Ectodermal cell (in vitro differentiated cells): ENCODE results near the gene SKI.
"Not testable (repeated sequence)": the region's sequence is repeated elsewhere in the genome, so short reads cannot be mapped to it uniquely, and the experiment has no call there.

ENCODE experiments used
- H3K27ac ChIP-seq: 2 replicates; pipeline ENCODE4 v1.7.0; 2013; ENCODE audit warnings: mild to moderate bottlenecking, low read depth, low read length; ENCODE audit not compliant: insufficient read depth, poor library complexity, severe bottlenecking
- H3K27me3 ChIP-seq: 2 replicates; pipeline ENCODE4 v1.7.0; 2013; ENCODE audit warnings: mild to moderate bottlenecking, low read length; ENCODE audit not compliant: insufficient read depth, control insufficient read depth, poor library complexity, severe bottlenecking
- H3K36me3 ChIP-seq: one replicate; pipeline ENCODE4 v1.7.0; 2013; ENCODE audit warnings: low read length; ENCODE audit not compliant: control insufficient read depth, insufficient read depth
- H3K4me1 ChIP-seq: one replicate; pipeline ENCODE4 v1.7.0; 2013; ENCODE audit warnings: low read length; ENCODE audit not compliant: control insufficient read depth, insufficient read depth
- H3K4me3 ChIP-seq: 2 replicates; pipeline ENCODE4 v1.7.0; 2013; ENCODE audit warnings: low read depth, low read length, control low read depth; ENCODE audit not compliant: insufficient read depth
- H3K9me3 ChIP-seq: 2 replicates; pipeline ENCODE4 v1.7.0; 2013; ENCODE audit warnings: mild to moderate bottlenecking, low read length, moderate library complexity; ENCODE audit not compliant: control insufficient read depth
- WGBS, 2 experiments: methylation state at CpG; one replicate each; pipeline ENCODE4 v1.1.7; 2013; ENCODE audit warnings: missing lambda C conversion rate in 2 of 2; 5-methylcytosine and 5-hydroxymethylcytosine counted together

Gene SKI

GRCh38 chr1:2253797-2254480 is 25.8 kb downstream of the SKI start:
- Histone ChIP-seq H3K9me3 (no peaks in the 10 kb centered on the region), H3K4me3 (no peak overlapping the region), H3K4me1 (peaks cover 26% of the 10 kb centered on the region), H3K36me3 (no peaks in the 10 kb centered on the region), H3K27me3 (no peaks in the 10 kb centered on the region), H3K27ac (no peak overlapping the region)
- 95 to 97% methylated on average over 23 of the region's 23 CpGs for WGBS, 2 experiments

GRCh38 chr1:2255047-2255419 is 26.9 kb downstream of the SKI start:
- H3K27me3 ChIP-seq, result no peaks in the 10 kb centered on the region
- no peak overlapping the region for H3K27ac ChIP-seq
- no peaks in the 10 kb centered on the region for H3K9me3 ChIP-seq
- no peaks in the 10 kb centered on the region for H3K36me3 ChIP-seq
- WGBS, 2 experiments, result 95 to 97% methylated on average over 6 of the region's 6 CpGs
- H3K4me3 ChIP-seq, result no peak overlapping the region
- peaks cover 25% of the 10 kb centered on the region for H3K4me1 ChIP-seq

- Histone ChIP-seq H3K4me1 (peaks cover 20% of the 10 kb centered on the region), H3K27me3 (no peaks in the 10 kb centered on the region), H3K4me3 (no peak overlapping the region), H3K9me3 (no peaks in the 10 kb centered on the region), H3K36me3 (no peaks in the 10 kb centered on the region), H3K27ac (peak overlapping the region; percentile 27)
- 93 to 96% methylated on average over 5 of the region's 5 CpGs for WGBS, 2 experiments
Measured at GRCh38 chr1:2255420-2256369, 27.6 kb downstream of the SKI start.

GRCh38 chr1:2256435-2257244 is 28.5 kb downstream of the SKI start:
- Histone ChIP-seq H3K4me3 (no peak overlapping the region), H3K27ac (peak overlapping the region; percentile 36), H3K36me3 (no peaks in the 10 kb centered on the region), H3K4me1 (peaks cover 10% of the 10 kb centered on the region), H3K9me3 (no peaks in the 10 kb centered on the region), H3K27me3 (no peaks in the 10 kb centered on the region)
- 94 to 95% methylated on average over 22 of the region's 22 CpGs for WGBS, 2 experiments

- Histone ChIP-seq H3K36me3 (no peaks in the 10 kb centered on the region), H3K27me3 (no peaks in the 10 kb centered on the region), H3K27ac (no peak overlapping the region), H3K4me1 (peaks cover 8% of the 10 kb centered on the region), H3K4me3 (no peak overlapping the region), H3K9me3 (no peaks in the 10 kb centered on the region)
- WGBS, 2 experiments, result 77 to 83% methylated on average over 20 of the region's 20 CpGs
Measured at GRCh38 chr1:2257245-2257627, 29.1 kb downstream of the SKI start.

- no peaks in the 10 kb centered on the region for H3K36me3 ChIP-seq
- no peaks in the 10 kb centered on the region for H3K9me3 ChIP-seq
- WGBS, 2 experiments, result 92 to 93% methylated on average over 13 of the region's 13 CpGs
- no peak overlapping the region for H3K27ac ChIP-seq
- H3K27me3 ChIP-seq, result no peaks in the 10 kb centered on the region
- peaks cover 8% of the 10 kb centered on the region for H3K4me1 ChIP-seq
- H3K4me3 ChIP-seq, result no peak overlapping the region
Measured at GRCh38 chr1:2258122-2258681, 30.1 kb downstream of the SKI start.

GRCh38 chr1:2258996-2259395 is 30.9 kb downstream of the SKI start:
- Histone ChIP-seq H3K27ac (no peak overlapping the region), H3K36me3 (no peaks in the 10 kb centered on the region), H3K4me3 (no peak overlapping the region), H3K4me1 (peaks cover 8% of the 10 kb centered on the region), H3K9me3 (no peaks in the 10 kb centered on the region), H3K27me3 (no peaks in the 10 kb centered on the region)
- WGBS, 2 experiments, result 92 to 94% methylated on average over 9 of the region's 9 CpGs

- 89 to 92% methylated on average over 28 of the region's 28 CpGs for WGBS, 2 experiments
- H3K27ac ChIP-seq, result no peak overlapping the region
Measured at GRCh38 chr1:2259668-2260402, 31.7 kb downstream of the SKI start.

GRCh38 chr1:2260470-2260869 is 32.4 kb downstream of the SKI start:
- not testable (repeated sequence) for H3K27me3 ChIP-seq, H3K4me3 ChIP-seq, H3K4me1 ChIP-seq, H3K9me3 ChIP-seq, H3K36me3 ChIP-seq, H3K27ac ChIP-seq
- WGBS, 2 experiments, result 87 to 94% methylated on average over 7 of the region's 7 CpGs

More at GRCh38 chr1:2259668-2260402, 31.7 kb downstream of the SKI start:
- Histone ChIP-seq H3K4me1 (peaks cover 8% of the 10 kb centered on the region), H3K27me3 (no peaks in the 10 kb centered on the region), H3K36me3 (no peaks in the 10 kb centered on the region), H3K9me3 (no peaks in the 10 kb centered on the region), H3K4me3 (no peak overlapping the region)
